ENCODE data around the gene POR.

POR gene

DNA sequence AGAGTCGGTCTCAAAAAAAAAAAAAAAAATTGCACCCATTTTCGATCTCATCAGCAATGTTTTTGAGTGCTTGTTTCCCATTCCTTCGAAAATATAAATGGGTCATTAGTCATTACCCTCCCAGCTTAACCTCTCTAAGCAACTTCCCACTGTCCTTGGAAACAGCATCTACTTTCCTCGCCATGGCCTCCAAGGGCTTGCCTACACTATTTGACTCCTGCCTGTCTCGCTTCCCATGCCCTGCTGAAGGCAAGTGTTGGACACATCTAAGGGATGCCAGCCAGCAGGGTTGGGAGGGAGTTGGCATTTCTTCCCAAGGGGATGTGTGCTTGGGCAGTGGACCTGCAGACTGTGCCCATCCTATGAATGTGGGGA is 48.9 kb upstream of the POR start (continued):
- TF ChIP-seq TSHZ2 (CRISPR knock-in tag; IDR thresholded peaks at IDR 0.05) (no peak), ZFP3 (CRISPR knock-in tag; IDR thresholded peaks at IDR 0.05) (no peak)

DNA sequence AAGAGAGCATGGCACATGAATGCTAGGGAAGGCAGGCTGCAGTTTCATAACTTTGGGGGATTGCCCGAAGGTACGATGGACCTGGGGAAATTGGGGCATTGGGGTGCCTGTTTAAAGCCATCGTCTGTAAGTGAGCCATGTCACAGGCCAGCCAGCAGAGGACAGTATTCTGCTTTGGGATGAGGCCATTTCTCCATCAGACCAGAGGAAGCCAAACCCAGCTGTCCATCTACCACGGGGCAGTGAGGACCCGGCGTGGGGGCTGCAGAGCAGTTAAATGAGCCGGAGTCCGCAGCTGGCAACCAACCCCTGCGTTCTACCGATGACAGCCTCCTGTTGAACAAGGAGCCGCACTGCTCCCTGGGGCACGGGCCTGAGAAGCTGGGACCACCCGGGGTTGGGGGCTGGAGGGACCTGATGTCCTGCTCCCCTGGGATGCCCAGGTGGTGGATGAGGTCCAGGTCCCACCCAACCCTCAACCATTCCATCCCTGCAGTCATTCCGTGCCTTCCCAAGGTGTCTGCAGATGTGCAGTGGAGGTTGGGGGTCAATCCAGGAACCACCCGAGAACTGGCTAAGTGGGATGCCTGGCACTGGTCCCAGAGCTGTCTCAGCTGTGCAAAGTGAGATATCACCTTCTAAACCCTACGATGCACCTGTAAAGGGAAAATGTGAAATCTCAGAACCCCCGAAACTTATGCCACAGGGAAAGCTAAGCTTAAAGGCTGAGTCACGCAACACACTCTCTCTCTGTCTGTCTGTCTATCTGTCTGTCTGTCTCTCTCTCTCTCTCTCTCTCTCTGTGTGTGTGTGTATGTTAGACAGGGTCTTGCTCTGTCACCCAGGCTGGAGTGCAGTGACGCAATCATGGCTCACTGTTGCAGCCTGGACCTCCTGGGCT is 48.2 kb upstream of the POR start:
- peak; percentile 98 for ATAC-seq
- TF ChIP-seq ISL1 (CRISPR knock-in tag; IDR thresholded peaks at IDR 0.05): no peak
- no peak for TF ChIP-seq ESRRG (CRISPR knock-in tag; IDR thresholded peaks at IDR 0.05)
- TF ChIP-seq ZNF8 (CRISPR knock-in tag; IDR thresholded peaks at IDR 0.05): no peak
- no peak for TF ChIP-seq GLIS3 (CRISPR knock-in tag; IDR thresholded peaks at IDR 0.05)
- no peak for TF ChIP-seq ZNF565 (CRISPR knock-in tag; conservative IDR thresholded peaks at IDR 0.05; ENCODE audit: low read depth)
- no peak for TF ChIP-seq RARB (CRISPR knock-in tag; IDR thresholded peaks at IDR 0.05)
- TF ChIP-seq ZFP3 (CRISPR knock-in tag; IDR thresholded peaks at IDR 0.05): no peak
- TF ChIP-seq, protein P1, sequence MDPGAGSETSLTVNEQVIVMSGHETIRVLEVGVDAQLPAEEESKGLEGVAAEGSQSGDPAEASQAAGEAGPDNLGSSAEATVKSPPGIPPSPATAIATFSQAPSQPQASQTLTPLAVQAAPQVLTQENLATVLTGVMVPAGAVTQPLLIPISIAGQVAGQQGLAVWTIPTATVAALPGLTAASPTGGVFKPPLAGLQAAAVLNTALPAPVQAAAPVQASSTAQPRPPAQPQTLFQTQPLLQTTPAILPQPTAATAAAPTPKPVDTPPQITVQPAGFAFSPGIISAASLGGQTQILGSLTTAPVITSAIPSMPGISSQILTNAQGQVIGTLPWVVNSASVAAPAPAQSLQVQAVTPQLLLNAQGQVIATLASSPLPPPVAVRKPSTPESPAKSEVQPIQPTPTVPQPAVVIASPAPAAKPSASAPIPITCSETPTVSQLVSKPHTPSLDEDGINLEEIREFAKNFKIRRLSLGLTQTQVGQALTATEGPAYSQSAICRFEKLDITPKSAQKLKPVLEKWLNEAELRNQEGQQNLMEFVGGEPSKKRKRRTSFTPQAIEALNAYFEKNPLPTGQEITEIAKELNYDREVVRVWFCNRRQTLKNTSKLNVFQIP (CRISPR knock-in tag; IDR thresholded peaks at IDR 0.05; ENCODE audit: borderline replicate concordance, low read depth): no peak
- TF ChIP-seq, protein P2, sequence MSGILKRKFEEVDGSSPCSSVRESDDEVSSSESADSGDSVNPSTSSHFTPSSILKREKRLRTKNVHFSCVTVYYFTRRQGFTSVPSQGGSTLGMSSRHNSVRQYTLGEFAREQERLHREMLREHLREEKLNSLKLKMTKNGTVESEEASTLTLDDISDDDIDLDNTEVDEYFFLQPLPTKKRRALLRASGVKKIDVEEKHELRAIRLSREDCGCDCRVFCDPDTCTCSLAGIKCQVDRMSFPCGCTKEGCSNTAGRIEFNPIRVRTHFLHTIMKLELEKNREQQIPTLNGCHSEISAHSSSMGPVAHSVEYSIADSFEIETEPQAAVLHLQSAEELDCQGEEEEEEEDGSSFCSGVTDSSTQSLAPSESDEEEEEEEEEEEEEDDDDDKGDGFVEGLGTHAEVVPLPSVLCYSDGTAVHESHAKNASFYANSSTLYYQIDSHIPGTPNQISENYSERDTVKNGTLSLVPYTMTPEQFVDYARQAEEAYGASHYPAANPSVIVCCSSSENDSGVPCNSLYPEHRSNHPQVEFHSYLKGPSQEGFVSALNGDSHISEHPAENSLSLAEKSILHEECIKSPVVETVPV (CRISPR knock-in tag; IDR thresholded peaks at IDR 0.05): no peak
- no peak for TF ChIP-seq TCF4 (CRISPR knock-in tag; IDR thresholded peaks at IDR 0.05; ENCODE audit: borderline replicate concordance)
- TF ChIP-seq, protein P3, sequence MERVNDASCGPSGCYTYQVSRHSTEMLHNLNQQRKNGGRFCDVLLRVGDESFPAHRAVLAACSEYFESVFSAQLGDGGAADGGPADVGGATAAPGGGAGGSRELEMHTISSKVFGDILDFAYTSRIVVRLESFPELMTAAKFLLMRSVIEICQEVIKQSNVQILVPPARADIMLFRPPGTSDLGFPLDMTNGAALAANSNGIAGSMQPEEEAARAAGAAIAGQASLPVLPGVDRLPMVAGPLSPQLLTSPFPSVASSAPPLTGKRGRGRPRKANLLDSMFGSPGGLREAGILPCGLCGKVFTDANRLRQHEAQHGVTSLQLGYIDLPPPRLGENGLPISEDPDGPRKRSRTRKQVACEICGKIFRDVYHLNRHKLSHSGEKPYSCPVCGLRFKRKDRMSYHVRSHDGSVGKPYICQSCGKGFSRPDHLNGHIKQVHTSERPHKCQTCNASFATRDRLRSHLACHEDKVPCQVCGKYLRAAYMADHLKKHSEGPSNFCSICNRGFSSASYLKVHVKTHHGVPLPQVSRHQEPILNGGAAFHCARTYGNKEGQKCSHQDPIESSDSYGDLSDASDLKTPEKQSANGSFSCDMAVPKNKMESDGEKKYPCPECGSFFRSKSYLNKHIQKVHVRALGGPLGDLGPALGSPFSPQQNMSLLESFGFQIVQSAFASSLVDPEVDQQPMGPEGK (CRISPR knock-in tag; IDR thresholded peaks at IDR 0.05; ENCODE audit: borderline replicate concordance): no peak
- TF ChIP-seq CREB5 (CRISPR knock-in tag; IDR thresholded peaks at IDR 0.05; ENCODE audit: low read depth): no peak
- no peak for TF ChIP-seq TSHZ2 (CRISPR knock-in tag; IDR thresholded peaks at IDR 0.05)
- TF ChIP-seq TOX (CRISPR knock-in tag; IDR thresholded peaks at IDR 0.05; ENCODE audit: borderline replicate concordance): no peak

- ATAC-seq: no peak
- TF ChIP-seq, protein P2 (CRISPR knock-in tag; IDR thresholded peaks at IDR 0.05): no peak
- TF ChIP-seq ZFP3 (CRISPR knock-in tag; IDR thresholded peaks at IDR 0.05) (no peak), TOX (CRISPR knock-in tag; IDR thresholded peaks at IDR 0.05; ENCODE audit: borderline replicate concordance) (no peak), ZNF70 (CRISPR knock-in tag; IDR thresholded peaks at IDR 0.05) (no peak), OSR1 (CRISPR knock-in tag; IDR thresholded peaks at IDR 0.05) (no peak), RARB (CRISPR knock-in tag; IDR thresholded peaks at IDR 0.05) (no peak), ZNF8 (CRISPR knock-in tag; IDR thresholded peaks at IDR 0.05) (no peak)
- TF ChIP-seq, protein P3 (CRISPR knock-in tag; IDR thresholded peaks at IDR 0.05; ENCODE audit: borderline replicate concordance): no peak
- TF ChIP-seq, protein P1 (CRISPR knock-in tag; IDR thresholded peaks at IDR 0.05; ENCODE audit: borderline replicate concordance, low read depth): no peak
Measured at GRCh38 chr7:75867390-75867717, 47.6 kb upstream of the POR start.
